SH-SY5Y (cell line): ENCODE measurements around the gene CHRNA3.

Experiments
- GATA2 ChIP-seq: IDR thresholded peaks from 2 replicates; pipeline ENCODE4 v1.6.1; 2011; ENCODE audit warnings: mild to moderate bottlenecking, low read depth, low read length
- GATA3 ChIP-seq: IDR thresholded peaks from 2 replicates; pipeline ENCODE4 v1.6.1; 2011; ENCODE audit warnings: low read depth, mild to moderate bottlenecking, low read length, moderate library complexity

- TF ChIP-seq GATA3: no peak
- no peak for TF ChIP-seq GATA2
Measured at GRCh38 chr15:78621810-78622402, 1.1 kb upstream of the CHRNA3 start.
